Lung microvascular endothelial cell (primary cell): ENCODE results near the gene KY. TPM values are rescaled to one million over a fixed set of nuclear protein-coding genes. Genes with fewer than 3 reads are reported as not detected.
"Not testable (repeated sequence)": the region's sequence is repeated elsewhere in the genome, so short reads cannot be mapped to it uniquely, and the experiment has no call there.

Experiments
- DNase-seq, 2 donors: peaks; one replicate each; pipeline versions ENCODE4 v3.0.0 to v3.0.0-alpha.2; 2010; ENCODE audit warnings: low read depth in 2 of 2
- total RNA-seq: library from RNA; depleted of rRNA; stranded (reverse); fragments of >200 nt; gene quantifications from 2 replicates; pipeline ENCODE4 v1.2.1, GENCODE V29; 2014

KY gene
- total RNA-seq, 1 donor from 2014 or later = not detected

GRCh38 chr3:134603956-134604355 is 46.9 kb downstream of the KY start:
- DNase-seq = no peak

- no peak for DNase-seq
Measured at GRCh38 chr3:134603480-134603879, 47.3 kb downstream of the KY start.

- DNase-seq = no peak
Measured at GRCh38 chr3:134602440-134602814, 48.4 kb downstream of the KY start.

- peak in 1 of 2 donors; percentile 34 for DNase-seq
Measured at GRCh38 chr3:134601539-134602439, 49.0 kb downstream of the KY start.

GRCh38 chr3:134600685-134601463 is 49.9 kb downstream of the KY start:
- peak; percentile 62 to 67 for DNase-seq

GRCh38 chr3:134600206-134600605 is 50.6 kb downstream of the KY start:
- no peak for DNase-seq

- DNase-seq = no peak
Measured at GRCh38 chr3:134598763-134599545, 51.9 kb downstream of the KY start.

GRCh38 chr3:134597390-134597970 is 53.3 kb downstream of the KY start:
- no peak for DNase-seq

GRCh38 chr3:134594986-134595385 is 55.8 kb downstream of the KY start:
- not testable (repeated sequence) for DNase-seq

- DNase-seq = no peak
Measured at GRCh38 chr3:134594331-134594741, 56.5 kb downstream of the KY start.

- DNase-seq = no peak
Measured at GRCh38 chr3:134592806-134593205, 58.0 kb downstream of the KY start.

- DNase-seq = no peak
Measured at GRCh38 chr3:134590766-134591165, 60.1 kb downstream of the KY start.

- no peak for DNase-seq
Measured at GRCh38 chr3:134579141-134579665, 71.6 kb downstream of the KY start.

GRCh38 chr3:134576831-134577230 is 74.0 kb downstream of the KY start:
- no peak for DNase-seq

GRCh38 chr3:134576426-134576825 is 74.4 kb downstream of the KY start:
- DNase-seq = no peak

- DNase-seq = not testable (repeated sequence)
Measured at GRCh38 chr3:134569899-134570298, 80.9 kb downstream of the KY start.

- no peak for DNase-seq
Measured at GRCh38 chr3:134568790-134569189, 82.0 kb downstream of the KY start.

GRCh38 chr3:134567605-134568004 is 83.2 kb downstream of the KY start:
- DNase-seq = no peak

- DNase-seq = no peak
Measured at GRCh38 chr3:134564991-134565390, 85.8 kb downstream of the KY start.

- no peak for DNase-seq
Measured at GRCh38 chr3:134563601-134564000, 87.2 kb downstream of the KY start.

GRCh38 chr3:134562055-134562454 is 88.8 kb downstream of the KY start:
- DNase-seq = no peak
